ENCODE data around the gene SAMD14. TPM values are rescaled to one million over a fixed set of nuclear protein-coding genes. Genes with fewer than 3 reads are reported as not detected.

Gene SAMD14
- total and polyA plus RNA-seq, 10 of the 15 experiments (the other 5 are each of a cell fraction or from before 2014, with no cell fraction given) = 0.06 to 1.7 (median 0.25) TPM; not detected in 3

GRCh38 chr17:50078430-50078829 is 51.5 kb downstream of the SAMD14 start:
- CTCF ChIA-PET = interaction anchor here (0.7 to 2.8 kb wide), 6 partner anchors 9 to 126 kb away, joined by 3 to 13 read pairs (median 4); partner anchors contain the start of genes ITGA3 and PDK2
- intact Hi-C loops (cut with micrococcal nuclease; ENCODE audit: unreplicated experiment) = no loop called here
- in situ Hi-C loops (cut with MboI) = no loop called here
- no peak overlapping the region for H3K27ac ChIP-seq (ENCODE audit: control insufficient read depth, insufficient read depth)
- SMC1A ChIA-PET (ENCODE audit: uncharacterized antibody, unreplicated experiment) = interaction anchor here (1.0 kb wide), 1 partner anchor 11 kb away, joined by 3 read pairs; no protein-coding TSS in a partner anchor
- H4K20me1 ChIP-seq (ENCODE audit: control insufficient read depth, insufficient read depth) = no peaks in the 10 kb centered on the region
- peaks cover 0 to 4% of the 10 kb centered on the region in 2 experiments; a peak in 2 of 4 replicates for H3K36me3 ChIP-seq (ENCODE audit: control insufficient read depth in 2 of 2, insufficient read depth in 2 of 2, low read length in 1 of 2)
- no TSS peak for BruUV-seq (replicated peaks)
- no peaks in the 10 kb centered on the region for H3K79me2 ChIP-seq (ENCODE audit: control insufficient read depth, insufficient read depth, low read length)
- H3K27me3 ChIP-seq (replicated peaks in 1 of 2; ENCODE audit: control insufficient read depth in 2 of 2, insufficient read depth in 2 of 2, low read length in 1 of 2) = no peaks in the 10 kb centered on the region
- no peaks in the 10 kb centered on the region for H3K9me3 ChIP-seq (replicated peaks; ENCODE audit: control insufficient read depth, insufficient read depth, low read length)
- H3K4me3 ChIP-seq = no peak overlapping the region
- no peak overlapping the region for H2AFZ ChIP-seq (ENCODE audit: control insufficient read depth, low read depth, low read length)
- ATAC-seq (no peak), DNase-seq (ENCODE audit: low read depth, low spot score) (no peak), FAIRE-seq (no peak)
- POLR2A ChIA-PET = interaction anchor here (0.8 kb wide), 1 partner anchor 21 kb away, joined by 3 read pairs; no protein-coding TSS in a partner anchor
- peaks cover 5% of the 10 kb centered on the region; the same call in 1 of the 2 replicates for H3K4me1 ChIP-seq (ENCODE audit: control insufficient read depth, insufficient read depth, low read length)
- H3K9ac ChIP-seq (ENCODE audit: control insufficient read depth, insufficient read depth, low read length) = no peak overlapping the region
- WGBS (ENCODE audit: insufficient coverage, insufficient replicate concordance, low lambda C conversion rate, missing lambda C conversion rate) = 70% methylated on average over 4 of the region's 4 CpGs
- RAD21 ChIA-PET (ENCODE audit: unreplicated experiment) = interaction anchor here (0.9 kb wide), 1 partner anchor 9 kb away, joined by 3 read pairs; no protein-coding TSS in a partner anchor
- H3K4me2 ChIP-seq (ENCODE audit: control insufficient read depth, insufficient read depth) = no peak overlapping the region
- TF ChIP-seq IRF3 (IDR thresholded peaks at IDR 0.05) (no peak), NR2C1 (IDR thresholded peaks at IDR 0.05) (no peak), SMAD1 (IDR thresholded peaks at IDR 0.05; ENCODE audit: low read depth, partially characterized antibody) (no peak), CREM (IDR thresholded peaks at IDR 0.05; ENCODE audit: low read depth) (no peak), SREBF2 (IDR thresholded peaks at IDR 0.05; ENCODE audit: low read length) (no peak), ZBTB4 (CRISPR knock-in tag; IDR thresholded peaks at IDR 0.05) (no peak), ZNF274 (IDR thresholded peaks at IDR 0.05; ENCODE audit: insufficient read depth, insufficient read length) (no peak), RBBP5 (conservative IDR thresholded peaks at IDR 0.05) (no peak), SKIL (IDR thresholded peaks at IDR 0.05; ENCODE audit: low read depth, poor library complexity, severe bottlenecking) (no peak), BCL11A (IDR thresholded peaks at IDR 0.05; ENCODE audit: low read depth, low read length) (no peak), IKZF2 (IDR thresholded peaks at IDR 0.05) (no peak), E4F1 (IDR thresholded peaks at IDR 0.05; ENCODE audit: borderline replicate concordance, partially characterized antibody) (no peak), ZZZ3 (IDR thresholded peaks at IDR 0.05; ENCODE audit: control insufficient read depth, insufficient read length, low read depth) (no peak), POU2F2 (IDR thresholded peaks at IDR 0.05; ENCODE audit: borderline replicate concordance, low read depth, low read length) (no peak)

All from GM12878 (cell line).